H1 (cell line): ENCODE data around the gene MFAP4. TPM values are rescaled to one million over a fixed set of nuclear protein-coding genes. Genes with fewer than 3 reads are reported as not detected.

Experiments
- CBX5 ChIP-seq: fragments of 300-800, 300-1000 bp; sonication (generic); IDR thresholded peaks from 2 replicates; pipeline ENCODE4 v1.7.1; 2016; ENCODE audit warnings: antibody characterized with exemption, low read length, low read depth
- CHD2 ChIP-seq: IDR thresholded peaks from 2 replicates; pipeline ENCODE4 v1.6.1; 2012; ENCODE audit warnings: low read length, improper control_type of control experiment
- E2F6 ChIP-seq: IDR thresholded peaks from 2 replicates; pipeline ENCODE4 v1.6.1; 2012; ENCODE audit warnings: inconsistent platforms
- JUN ChIP-seq: IDR thresholded peaks from 2 replicates; pipeline ENCODE4 v1.6.1; 2011; ENCODE audit warnings: low read depth, mild to moderate bottlenecking, improper control_type of control experiment, low read length
- KDM4A ChIP-seq: IDR thresholded peaks from one replicate; pipeline ENCODE4 v1.7.1; 2012; ENCODE audit warnings: low read depth, mild to moderate bottlenecking, moderate library complexity, low read length, inconsistent platforms; ENCODE audit not compliant: severe bottlenecking
- PHF8 ChIP-seq: fragments of 200-600 bp; sonication (generic); conservative IDR thresholded peaks from 2 replicates; pipeline ENCODE4 v1.7.1; 2012; ENCODE audit warnings: low read depth, mild to moderate bottlenecking, inconsistent platforms, low read length, moderate library complexity
- RNF2 ChIP-seq: fragments of 200-900, 300-1000 bp; sonication (generic); IDR thresholded peaks from 2 replicates; pipeline ENCODE4 v1.7.1; 2016; ENCODE audit warnings: borderline replicate concordance, low read depth, mild to moderate bottlenecking, antibody characterized with exemption, low read length; ENCODE audit not compliant: poor library complexity, severe bottlenecking; ENCODE audit errors: missing control alignments
- TAF1 ChIP-seq: IDR thresholded peaks from 2 replicates; pipeline ENCODE4 v1.6.1; 2011; ENCODE audit warnings: mild to moderate bottlenecking, low read depth, low read length
- USF2 ChIP-seq: IDR thresholded peaks from 2 replicates; pipeline ENCODE4 v1.6.1; 2011; ENCODE audit warnings: low read length, improper control_type of control experiment
- polyA plus RNA-seq, 7 experiments: library from polyadenylated mRNA; depleted of rRNA in 3 of 7; stranded (reverse) in 5 of 7; unstranded in 2 of 7; fragments of >200 nt in 5 of 7; fragments of 200-250 nt in 2 of 7; gene quantifications; 1 replicate in 5 of 7; 2 replicates in 1 of 7; 4 replicates in 1 of 7; pipeline versions ENCODE4 v1.2.1 to v1.2.3, GENCODE V29; 2011 to 2013; ENCODE audit warnings: missing spikeins in 2 of 7, mixed read lengths in 2 of 7
- total RNA-seq: library from RNA; stranded (reverse); fragmentation: NEBNext Ultra II Directional; extraction: Animal tissue kit (Norgen Biotek cat#: 25700); gene quantifications from 2 replicates; pipeline ENCODE4 v1.2.1, GENCODE V29; 2021

The MFAP4 gene
- total and polyA plus RNA-seq, 2 of the 8 experiments (the other 6 are each of a cell fraction or from before 2014, with no cell fraction given) = 3.1 to 3.6 TPM

GRCh38 chr17:19378416-19379360 is 8.3 kb downstream of the MFAP4 start, which contains the start of gene MAPK7 (continued):
- TF ChIP-seq USF2 (no peak), JUN (no peak), CHD2 (peak; percentile 35; the same call in 1 of the 2 replicates), TAF1 (no peak; the same call in 1 of the 2 replicates), CBX5 (no peak), E2F6 (no peak), RNF2 (no peak), KDM4A (peak; percentile 13), PHF8 (0 out of 2 replicates have a peak, but pooled peaks have one; percentile 12)
